SKM-1 (cell line): ENCODE results near the gene MYOM1.
"Not testable (repeated sequence)": the region's sequence is repeated elsewhere in the genome, so short reads cannot be mapped to it uniquely, and the experiment has no call there.

Source experiments
- DNase-seq: peaks from one replicate; lab custom pipeline; 2025; ENCODE audit not compliant: unreplicated experiment; lab: John Stamatoyannopoulos, UW

MYOM1 gene

GRCh38 chr18:3060667-3061580 is 158.8 kb downstream of the MYOM1 start:
- no peak for DNase-seq

- DNase-seq, result no peak
Observed at GRCh38 chr18:3059272-3059671, 160.5 kb downstream of the MYOM1 start.

GRCh38 chr18:3058328-3059191 is 161.2 kb downstream of the MYOM1 start:
- DNase-seq, result no peak

- DNase-seq, result no peak
Observed at GRCh38 chr18:3057526-3057925, 162.2 kb downstream of the MYOM1 start.

- no peak for DNase-seq
Observed at GRCh38 chr18:3056311-3056710, 163.5 kb downstream of the MYOM1 start.

- no peak for DNase-seq
Observed at GRCh38 chr18:3055816-3056215, 164.0 kb downstream of the MYOM1 start.

- DNase-seq, result no peak
Observed at GRCh38 chr18:3055186-3055728, 164.5 kb downstream of the MYOM1 start.

- DNase-seq, result no peak
Observed at GRCh38 chr18:3054780-3055179, 165.0 kb downstream of the MYOM1 start.

- no peak for DNase-seq
Observed at GRCh38 chr18:3054214-3054613, 165.6 kb downstream of the MYOM1 start.

GRCh38 chr18:3053081-3053480 is 166.7 kb downstream of the MYOM1 start:
- DNase-seq, result no peak

- no peak for DNase-seq
Observed at GRCh38 chr18:3052411-3052758, 167.4 kb downstream of the MYOM1 start.

- DNase-seq, result peak; percentile 66
Observed at GRCh38 chr18:3051718-3052410, 167.9 kb downstream of the MYOM1 start.

- not testable (repeated sequence) for DNase-seq
Observed at GRCh38 chr18:3049897-3050454, 169.8 kb downstream of the MYOM1 start.

GRCh38 chr18:3048820-3049349 is 170.9 kb downstream of the MYOM1 start:
- DNase-seq, result no peak

GRCh38 chr18:3048121-3048520 is 171.6 kb downstream of the MYOM1 start:
- DNase-seq, result no peak

- no peak for DNase-seq
Observed at GRCh38 chr18:3046216-3046808, 173.5 kb downstream of the MYOM1 start.

- DNase-seq, result no peak
Observed at GRCh38 chr18:3044931-3045698, 174.7 kb downstream of the MYOM1 start.

- no peak for DNase-seq
Observed at GRCh38 chr18:3042379-3042778, 177.4 kb downstream of the MYOM1 start.

GRCh38 chr18:3041843-3042242 is 177.9 kb downstream of the MYOM1 start:
- no peak for DNase-seq
